ENCODE data around the gene FIGNL2.

DNA sequence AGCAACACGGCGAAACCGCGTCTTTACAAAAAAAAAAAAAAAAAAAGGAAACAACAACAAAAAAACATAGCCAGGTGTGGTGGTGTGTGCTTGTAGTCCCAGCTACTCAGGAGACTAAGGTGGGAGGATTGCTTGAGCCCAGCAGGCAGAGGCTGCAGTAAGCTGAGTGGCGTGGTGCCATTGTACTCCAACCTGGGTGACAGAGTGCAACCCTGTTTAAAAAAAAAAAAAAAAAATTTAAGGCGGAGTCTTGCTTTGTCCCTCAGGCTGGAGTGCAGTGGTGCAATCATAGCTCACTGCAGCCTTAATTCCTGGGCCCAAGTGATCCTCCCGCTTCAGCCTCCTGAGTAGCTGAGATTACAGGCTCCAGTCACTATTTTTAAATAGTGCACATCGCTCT is 18.2 kb upstream of the FIGNL2 start:
- no peak for TF ChIP-seq POLR2A (IDR thresholded peaks at IDR 0.05)
- TF ChIP-seq, protein P1, sequence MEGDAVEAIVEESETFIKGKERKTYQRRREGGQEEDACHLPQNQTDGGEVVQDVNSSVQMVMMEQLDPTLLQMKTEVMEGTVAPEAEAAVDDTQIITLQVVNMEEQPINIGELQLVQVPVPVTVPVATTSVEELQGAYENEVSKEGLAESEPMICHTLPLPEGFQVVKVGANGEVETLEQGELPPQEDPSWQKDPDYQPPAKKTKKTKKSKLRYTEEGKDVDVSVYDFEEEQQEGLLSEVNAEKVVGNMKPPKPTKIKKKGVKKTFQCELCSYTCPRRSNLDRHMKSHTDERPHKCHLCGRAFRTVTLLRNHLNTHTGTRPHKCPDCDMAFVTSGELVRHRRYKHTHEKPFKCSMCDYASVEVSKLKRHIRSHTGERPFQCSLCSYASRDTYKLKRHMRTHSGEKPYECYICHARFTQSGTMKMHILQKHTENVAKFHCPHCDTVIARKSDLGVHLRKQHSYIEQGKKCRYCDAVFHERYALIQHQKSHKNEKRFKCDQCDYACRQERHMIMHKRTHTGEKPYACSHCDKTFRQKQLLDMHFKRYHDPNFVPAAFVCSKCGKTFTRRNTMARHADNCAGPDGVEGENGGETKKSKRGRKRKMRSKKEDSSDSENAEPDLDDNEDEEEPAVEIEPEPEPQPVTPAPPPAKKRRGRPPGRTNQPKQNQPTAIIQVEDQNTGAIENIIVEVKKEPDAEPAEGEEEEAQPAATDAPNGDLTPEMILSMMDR (IDR thresholded peaks at IDR 0.05): no peak

All from lower leg skin (tissue), 3 donors.